NCI-H1417 treated with DMSO at 0.1 percent for 48 hours (cell line): Measurements from ENCODE around the gene FILIP1.
"Not testable (repeated sequence)": the region's sequence is repeated elsewhere in the genome, so short reads cannot be mapped to it uniquely, and the experiment has no call there.

Experiments
- DNase-seq: peaks from one replicate; lab custom pipeline; 2025; lab: John Stamatoyannopoulos, UW

The FILIP1 gene

GRCh38 chr6:75450903-75451302, 42.7 kb downstream of the FILIP1 start:
- DNase-seq = no peak

DNA sequence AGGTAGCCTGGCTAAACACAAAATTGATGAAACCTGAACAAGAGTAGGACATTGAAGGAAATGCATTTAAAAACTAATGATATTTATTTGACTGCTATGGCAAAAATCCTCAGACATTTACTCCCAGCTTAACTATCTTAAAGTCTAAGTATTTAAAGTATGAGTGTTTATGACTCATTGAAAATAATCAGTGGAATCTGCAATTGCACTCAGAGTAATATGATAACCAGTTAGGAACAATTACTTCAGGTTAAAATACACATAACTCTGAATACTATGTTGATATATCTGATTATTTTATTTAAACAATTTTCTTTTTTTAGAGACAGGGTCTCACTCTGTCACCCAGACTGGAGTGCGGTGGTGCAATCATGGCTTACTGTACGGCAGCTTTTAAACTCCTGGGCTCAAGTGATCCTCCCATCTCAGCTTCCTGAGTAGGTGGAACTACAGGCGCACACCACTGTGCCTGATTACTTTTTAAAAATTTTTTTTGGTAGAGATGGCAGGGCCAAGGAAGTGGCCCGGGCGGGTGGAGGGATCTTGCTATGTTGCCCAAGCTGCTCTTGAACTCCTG, 43.9 kb downstream of the FILIP1 start:
- DNase-seq = no peak

DNA sequence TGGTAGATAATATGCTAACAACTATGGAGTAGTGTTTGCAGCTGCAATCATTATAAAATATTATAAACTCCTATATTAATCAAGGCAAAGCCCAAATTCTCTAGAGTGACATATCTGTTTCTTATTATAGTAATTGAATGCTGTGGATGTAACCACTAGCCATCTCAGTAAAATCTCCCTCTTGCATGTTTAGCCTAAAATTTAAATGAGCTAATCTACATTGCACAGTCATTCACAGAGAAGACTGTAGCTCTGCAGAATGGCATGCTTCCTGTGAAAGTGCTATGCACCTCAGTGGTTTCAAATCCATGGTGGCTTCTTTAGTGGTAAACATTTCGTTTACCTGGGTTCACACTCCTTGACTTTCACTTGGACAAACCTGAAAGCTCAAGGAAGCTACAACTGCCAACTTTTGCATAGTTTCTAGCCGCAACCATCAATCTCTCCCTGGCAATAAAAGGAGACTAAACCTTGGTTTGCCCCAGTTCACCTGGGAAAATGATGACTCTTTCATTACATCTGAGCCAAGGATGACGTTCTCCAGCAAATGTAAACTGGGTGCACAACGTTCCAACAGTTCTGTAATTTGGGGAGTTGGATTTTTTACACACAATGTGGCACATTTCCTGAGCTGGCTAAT, 47.2 kb downstream of the FILIP1 start:
- DNase-seq = no peak

DNA sequence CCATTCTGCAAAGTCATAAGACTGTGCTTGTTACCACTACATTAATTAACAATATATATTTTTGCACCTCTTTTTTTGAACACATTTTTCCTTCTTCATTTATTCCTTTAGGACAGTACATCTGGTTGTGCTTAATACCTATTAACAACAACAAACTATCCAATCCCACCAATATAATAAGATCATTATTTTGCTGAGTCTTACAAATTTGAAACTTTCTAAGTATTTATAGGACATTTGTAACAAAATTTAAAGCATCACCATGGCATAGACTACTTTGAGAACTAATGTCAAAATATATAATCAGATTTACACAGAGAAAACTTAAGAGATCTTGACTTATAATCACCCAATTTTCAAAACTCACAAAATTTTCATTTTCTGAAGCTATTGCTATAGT, 47.9 kb downstream of the FILIP1 start:
- no peak for DNase-seq

DNA sequence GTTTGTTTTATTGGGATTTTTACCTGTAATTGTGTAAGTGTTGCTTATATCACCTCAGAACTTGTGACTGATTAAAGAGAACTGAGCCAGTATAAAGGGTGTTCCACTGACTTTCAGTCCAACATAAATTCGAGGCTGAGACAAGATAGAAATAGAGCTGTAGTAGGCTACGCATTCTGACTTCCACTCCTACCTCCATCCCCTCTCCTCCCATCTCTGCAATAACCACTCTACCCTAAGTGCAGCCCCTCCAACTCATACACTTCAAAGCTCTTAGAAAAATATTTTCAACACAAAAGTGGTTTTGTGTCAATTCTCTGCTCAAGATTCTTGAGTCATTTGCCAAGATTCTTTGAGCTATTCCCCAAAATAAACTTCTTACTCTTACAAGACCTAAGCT, 48.7 kb downstream of the FILIP1 start:
- no peak for DNase-seq

DNA sequence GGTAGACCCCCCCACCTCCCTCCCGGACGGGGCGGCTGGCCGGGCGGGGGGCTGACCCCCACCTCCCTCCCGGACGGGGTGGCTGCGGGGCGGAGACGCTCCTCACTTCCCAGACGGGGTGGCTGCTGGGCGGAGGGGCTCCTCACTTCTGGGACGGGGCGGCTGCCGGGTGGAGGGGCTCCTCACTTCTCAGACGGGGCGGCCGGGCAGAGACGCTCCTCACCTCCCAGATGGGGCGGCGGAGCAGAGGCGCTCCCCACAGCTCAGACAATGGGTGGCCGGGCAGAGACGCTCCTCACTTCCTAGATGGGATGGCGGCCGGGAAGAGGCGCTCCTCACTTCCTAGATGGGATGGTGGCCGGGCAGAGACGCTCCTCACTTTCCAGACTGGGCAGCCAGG, 51.7 kb downstream of the FILIP1 start:
- DNase-seq = not testable (repeated sequence)

DNA sequence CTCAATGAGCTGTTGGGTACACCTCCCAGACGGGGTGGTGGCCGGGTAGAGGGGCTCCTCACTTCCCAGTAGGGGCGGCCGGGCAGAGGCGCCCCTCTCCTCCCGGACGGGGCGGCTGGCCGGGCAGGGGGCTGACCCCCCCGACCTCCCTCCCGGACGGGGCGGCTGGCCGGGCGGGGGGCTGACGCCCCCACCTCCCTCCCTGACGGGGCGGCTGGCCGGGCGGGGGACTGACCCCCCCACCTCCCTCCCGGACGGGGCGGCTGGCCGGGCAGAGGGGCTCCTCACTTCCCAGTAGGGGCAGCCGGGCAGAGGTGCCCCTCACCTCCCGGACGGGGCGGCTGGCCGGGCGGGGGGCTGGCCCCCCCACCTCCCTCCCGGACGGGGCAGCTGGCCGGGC, 52.1 kb downstream of the FILIP1 start:
- not testable (repeated sequence) for DNase-seq

- DNase-seq = no peak
Observed at GRCh38 chr6:75438442-75439116, 55.0 kb downstream of the FILIP1 start.

GRCh38 chr6:75438013-75438431, 55.6 kb downstream of the FILIP1 start:
- no peak for DNase-seq

DNA sequence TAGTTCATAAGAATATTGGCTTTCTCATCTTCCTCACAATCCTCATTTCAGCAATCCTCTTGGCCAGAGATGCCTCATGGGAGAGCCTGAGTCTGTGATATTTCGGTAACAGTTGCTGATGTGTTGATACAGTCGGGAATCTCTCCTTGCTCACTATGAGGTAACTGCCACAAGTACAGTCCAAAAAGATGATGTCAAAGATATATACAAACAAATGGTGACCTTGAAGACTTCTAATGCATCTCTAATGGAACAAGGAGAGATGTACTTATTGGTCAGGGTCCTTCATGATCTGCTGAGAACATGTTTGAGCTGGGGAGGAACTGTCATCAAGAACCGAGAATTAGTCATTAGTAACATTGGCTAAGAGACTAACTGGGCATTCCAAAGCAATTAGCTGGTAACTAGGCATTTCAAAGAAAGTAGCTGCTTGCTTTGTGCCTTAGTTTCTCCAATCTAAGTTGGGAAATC, 56.1 kb downstream of the FILIP1 start:
- no peak for DNase-seq

DNA sequence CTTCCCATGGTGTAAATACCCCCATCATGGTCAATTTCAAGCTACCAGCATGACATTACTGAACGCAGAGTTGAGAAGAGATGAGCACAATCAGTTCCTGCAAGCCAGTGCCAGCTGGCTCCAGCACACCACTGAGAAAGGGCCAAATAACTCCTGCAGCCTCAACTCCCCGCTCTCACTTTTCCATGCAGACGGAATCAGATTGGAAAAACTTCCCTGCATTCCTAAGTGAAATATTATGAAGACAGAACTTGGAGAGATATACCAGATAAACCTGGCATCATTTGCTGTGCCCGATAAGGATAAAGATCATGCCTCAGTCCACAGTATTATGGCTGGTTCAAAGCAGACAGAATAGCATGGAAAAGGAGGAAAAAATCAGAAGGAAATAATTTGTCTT, 56.7 kb downstream of the FILIP1 start:
- no peak for DNase-seq

DNA sequence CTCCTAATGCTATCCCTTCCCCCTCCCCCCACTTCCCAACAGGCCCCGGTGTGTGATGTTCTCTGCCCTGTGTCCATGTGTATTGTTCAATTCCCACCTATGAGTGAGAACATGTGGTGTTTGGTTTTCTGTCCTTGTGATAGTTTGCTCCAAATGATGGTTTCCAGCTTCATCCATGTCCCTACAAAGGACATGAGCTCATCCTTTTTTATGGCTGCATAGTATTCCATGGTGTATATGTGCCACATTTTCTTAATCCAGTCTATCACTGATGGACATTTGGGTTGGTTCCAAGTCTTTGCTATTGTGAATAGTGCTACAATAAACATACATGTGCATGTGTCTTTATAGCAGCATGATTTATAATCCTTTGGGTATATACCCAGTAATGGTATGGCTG, 60.8 kb downstream of the FILIP1 start:
- DNase-seq = not testable (repeated sequence)

DNA sequence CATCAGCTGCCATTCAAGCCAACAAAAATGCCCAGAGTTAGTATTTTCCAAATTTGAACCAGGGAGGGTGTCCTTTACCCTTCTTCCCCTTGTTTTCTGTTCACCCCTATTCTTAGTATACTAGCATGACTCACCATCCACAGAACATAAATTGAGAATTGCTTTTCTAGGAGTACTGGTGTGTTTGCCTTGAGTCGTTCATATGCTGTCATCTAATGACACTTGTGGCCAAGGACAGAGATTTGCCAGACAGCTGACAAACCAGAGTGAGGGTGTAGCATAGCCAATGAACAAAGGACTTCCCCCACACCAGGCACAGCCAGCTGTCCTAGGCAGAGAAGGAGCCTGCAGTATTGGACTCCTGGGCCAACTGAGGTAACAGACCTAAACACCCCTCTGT, 62.2 kb downstream of the FILIP1 start:
- DNase-seq = no peak

DNA sequence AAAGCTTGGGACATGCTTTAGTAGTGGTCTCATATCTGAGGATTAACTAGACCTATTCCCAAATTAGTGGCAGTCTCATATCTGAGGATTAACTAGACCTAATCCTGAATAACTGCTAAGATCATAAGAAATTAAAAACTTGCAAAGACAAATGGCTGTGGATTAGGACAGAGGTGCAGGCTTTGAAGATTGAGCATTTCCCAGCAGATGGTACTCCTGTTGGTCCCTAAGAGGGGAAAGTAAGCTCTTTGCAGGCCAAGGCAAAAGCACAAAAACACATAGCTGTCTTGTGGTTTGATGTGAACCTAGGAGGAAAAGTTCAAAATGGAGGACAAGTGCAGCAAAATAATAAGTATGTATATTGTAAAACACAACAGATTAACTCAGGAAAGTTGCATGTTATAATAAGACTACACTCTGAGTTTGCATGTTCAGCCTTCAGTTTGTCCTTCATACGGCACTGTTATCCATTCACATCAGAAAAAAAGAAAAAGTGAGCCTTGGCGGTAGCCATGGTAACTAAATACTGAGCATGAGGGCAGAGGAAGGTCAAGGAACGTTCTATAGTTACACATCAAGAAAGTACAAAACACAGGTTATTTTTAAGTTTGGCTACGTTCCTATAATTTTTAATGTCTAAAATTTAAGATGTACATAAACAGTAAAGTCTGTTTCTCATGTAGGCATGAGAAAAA, 62.8 kb downstream of the FILIP1 start:
- DNase-seq = no peak

GRCh38 chr6:75429061-75429703, 64.4 kb downstream of the FILIP1 start:
- no peak for DNase-seq

- no peak for DNase-seq
Observed at GRCh38 chr6:75428204-75428603, 65.4 kb downstream of the FILIP1 start.

- DNase-seq = no peak
Observed at GRCh38 chr6:75427329-75427728, 66.3 kb downstream of the FILIP1 start.

- no peak for DNase-seq
Observed at GRCh38 chr6:75424618-75425548, 68.7 kb downstream of the FILIP1 start.

- no peak for DNase-seq
Observed at GRCh38 chr6:75423386-75423785, 70.2 kb downstream of the FILIP1 start.

- no peak for DNase-seq
Observed at GRCh38 chr6:75422024-75422639, 71.5 kb downstream of the FILIP1 start.
